HG03571 (cell line): ENCODE data around the gene PIK3CA.
"Not testable (repeated sequence)": the region's sequence is repeated elsewhere in the genome, so short reads cannot be mapped to it uniquely, and the experiment has no call there.

ENCODE experiments used
- ATAC-seq: cut with Tn5 transposase; IDR thresholded peaks from one replicate; pipeline ENCODE4 v1.9.1; 2021; ENCODE audit not compliant: unreplicated experiment

Gene PIK3CA

DNA sequence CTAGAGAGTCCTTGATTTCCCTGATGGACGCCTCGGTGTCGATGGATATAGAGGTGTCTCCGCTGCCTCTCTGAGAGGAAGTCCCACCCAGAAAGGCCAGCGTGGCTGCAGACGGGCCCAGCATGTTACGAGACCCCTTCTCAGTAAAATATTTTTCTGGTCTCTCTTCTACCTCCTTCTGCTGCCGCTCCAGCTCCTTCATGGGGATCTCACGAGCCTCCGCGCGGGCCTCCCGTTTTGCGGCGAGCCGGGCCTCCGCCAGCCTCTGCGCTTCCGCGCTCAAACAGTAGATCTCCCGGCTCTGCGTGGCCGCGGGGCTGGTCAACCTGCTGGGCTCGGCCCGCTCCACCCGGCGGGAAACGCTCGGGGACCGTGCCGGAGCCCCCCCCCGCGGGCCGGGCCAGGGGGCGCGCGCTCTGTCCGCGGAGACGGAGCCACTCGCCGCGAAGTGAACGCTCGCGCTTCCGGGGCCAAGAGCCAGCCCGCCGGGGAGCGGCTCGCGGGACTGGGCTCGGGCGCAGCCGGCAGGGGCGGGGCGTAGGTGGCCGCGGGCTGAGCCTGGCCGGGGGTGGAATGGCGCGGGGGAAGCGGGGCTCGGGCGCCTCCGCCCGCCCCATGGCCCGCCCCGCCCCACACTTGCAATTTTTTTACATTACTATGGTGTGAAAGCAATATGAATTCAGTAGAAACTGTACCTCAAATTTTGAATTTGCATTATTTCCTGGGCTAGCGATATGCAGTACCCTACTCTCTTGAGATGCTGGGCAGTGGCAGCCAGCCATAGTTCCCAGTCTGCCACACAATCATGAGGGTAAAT is 113.0 kb downstream of the PIK3CA start:
- peak; percentile 94 for ATAC-seq

- no peak for ATAC-seq
Measured at GRCh38 chr3:179263134-179263533, 115.0 kb downstream of the PIK3CA start.

DNA sequence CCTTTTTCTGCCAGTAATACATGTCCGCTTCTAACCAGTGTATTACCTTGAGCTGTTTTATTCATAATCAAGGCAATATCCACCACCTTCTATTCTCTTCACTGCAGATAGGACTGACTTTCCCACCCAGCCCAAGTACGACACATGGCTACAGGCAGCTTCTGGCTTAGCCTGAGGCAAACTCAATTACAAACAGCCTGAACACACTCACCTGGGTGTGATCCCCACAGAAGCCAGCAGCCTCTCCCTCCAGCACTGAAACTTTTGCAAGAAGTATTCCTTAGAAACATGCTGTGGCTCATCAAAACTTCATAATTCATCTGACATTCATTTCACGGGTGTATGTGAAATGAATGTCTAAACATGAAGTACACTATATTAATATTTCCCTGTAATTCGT is 116.3 kb downstream of the PIK3CA start:
- no peak for ATAC-seq

DNA sequence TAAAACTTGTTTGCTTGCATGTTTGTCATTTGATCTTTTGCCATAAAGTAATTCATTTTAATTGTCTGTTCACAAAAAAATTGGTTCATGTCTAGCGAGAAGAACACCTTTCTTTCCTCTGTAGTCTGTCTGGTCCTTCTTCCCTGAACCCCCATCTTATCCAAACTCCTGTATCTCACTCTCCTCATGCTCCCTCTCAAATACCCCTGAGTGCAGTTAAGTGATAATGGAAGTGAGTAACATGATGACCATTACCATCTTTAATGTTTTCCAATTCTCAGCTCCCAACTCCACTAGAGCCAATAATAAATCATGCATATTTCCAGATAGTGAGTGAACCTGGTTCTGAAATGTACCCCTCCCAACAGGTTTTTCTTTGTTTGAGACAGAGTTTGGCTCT is 116.9 kb downstream of the PIK3CA start:
- ATAC-seq: no peak

DNA sequence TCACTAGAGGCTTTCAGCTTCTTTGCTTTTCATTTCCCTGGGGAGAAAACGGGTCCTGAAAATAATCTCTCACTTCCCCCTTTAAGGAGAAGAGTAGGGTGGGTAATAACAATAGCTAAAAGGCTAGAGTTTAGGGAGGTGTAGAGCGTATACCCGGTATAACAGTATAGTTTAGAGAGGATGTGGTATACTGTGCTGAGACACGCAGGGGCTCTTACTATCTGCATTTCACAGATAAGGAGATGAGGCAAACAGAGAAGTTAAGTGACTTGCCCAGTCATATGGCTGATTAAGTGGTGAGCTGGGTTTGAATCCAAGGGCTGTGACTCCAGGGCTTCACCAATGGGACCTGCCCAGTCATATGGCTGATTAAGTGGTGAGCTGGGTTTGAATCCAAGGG is 117.7 kb downstream of the PIK3CA start:
- ATAC-seq: peak; percentile 46

DNA sequence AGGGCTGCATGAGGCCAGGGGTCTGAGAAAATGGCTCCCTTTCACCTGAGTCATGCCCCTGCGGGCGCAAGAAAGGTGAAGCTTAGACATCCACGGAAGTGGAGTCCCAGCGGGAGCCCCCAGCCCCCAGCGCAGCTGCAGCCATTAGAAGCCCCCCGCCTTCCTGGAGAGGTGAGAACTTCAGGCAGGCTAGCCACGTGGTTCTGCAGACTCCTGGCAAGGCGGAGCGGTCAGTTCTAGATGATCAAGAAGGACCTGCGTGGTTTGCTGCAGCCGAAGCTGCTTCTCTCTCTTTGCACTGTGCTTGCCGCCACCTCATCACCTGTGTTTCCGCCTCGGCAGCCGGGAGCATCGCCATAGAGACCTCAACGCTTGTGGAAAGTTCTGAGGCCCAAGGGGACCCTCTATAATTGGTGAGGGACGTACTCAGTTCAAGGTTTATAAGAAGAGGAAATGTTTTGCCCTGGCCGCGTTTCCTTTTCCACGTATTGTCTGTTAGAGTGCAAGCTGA is 118.6 kb downstream of the PIK3CA start:
- no peak for ATAC-seq

DNA sequence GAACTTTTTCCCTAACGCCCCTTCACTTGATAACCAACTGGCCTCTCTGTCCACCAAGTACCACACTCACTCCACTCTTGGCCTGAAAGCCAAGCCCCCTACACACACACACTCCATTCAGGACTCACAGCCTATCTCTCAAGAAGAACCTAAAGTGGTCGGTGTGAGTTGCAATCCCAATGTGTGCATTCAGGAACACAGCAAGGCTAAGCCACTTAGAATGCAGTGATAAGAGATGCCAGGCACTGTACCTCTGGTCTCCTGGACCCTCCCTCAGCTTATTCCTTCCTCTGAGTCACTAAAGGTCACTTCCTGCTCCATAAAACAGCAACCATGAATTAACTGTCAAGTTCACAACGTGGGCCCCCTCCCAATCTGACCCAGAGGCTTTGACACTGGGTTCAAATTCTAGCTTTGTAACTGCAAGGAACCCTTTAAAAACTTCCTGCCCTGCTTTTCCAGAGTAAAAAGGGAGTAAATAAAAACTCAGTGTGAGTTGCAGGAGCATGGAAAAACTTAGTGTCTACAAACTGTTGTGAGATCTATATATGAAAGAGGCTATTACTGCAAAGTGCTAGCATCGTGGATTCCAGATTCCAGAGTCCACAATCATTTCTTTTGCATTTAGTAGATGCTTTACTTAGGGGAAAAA is 120.4 kb downstream of the PIK3CA start:
- ATAC-seq: no peak

DNA sequence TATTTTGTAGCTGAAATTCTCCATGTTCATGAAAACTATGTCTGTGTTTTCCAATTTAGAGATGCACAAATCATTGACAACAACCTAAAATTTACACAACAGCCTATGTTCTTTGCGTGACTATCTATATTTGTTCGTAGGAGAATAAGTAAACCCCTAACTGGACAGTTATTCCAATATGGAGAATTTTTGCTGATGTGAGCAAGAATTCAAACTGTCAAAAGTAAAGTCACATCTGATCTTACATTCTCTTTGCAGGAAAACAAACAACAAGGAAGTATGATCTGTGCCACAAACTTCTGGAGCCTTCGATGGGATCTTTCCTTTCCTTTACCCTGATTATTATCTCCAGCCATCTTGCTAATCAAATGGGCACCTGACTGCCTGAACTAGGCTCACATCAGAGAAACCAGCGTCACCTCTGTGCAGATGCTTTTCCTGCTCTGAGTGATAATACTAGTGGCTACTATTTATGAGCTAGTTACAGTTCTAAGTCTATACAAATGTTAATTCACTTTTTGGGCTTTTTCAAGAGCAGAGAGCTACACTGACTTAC is 121.1 kb downstream of the PIK3CA start:
- no peak for ATAC-seq

DNA sequence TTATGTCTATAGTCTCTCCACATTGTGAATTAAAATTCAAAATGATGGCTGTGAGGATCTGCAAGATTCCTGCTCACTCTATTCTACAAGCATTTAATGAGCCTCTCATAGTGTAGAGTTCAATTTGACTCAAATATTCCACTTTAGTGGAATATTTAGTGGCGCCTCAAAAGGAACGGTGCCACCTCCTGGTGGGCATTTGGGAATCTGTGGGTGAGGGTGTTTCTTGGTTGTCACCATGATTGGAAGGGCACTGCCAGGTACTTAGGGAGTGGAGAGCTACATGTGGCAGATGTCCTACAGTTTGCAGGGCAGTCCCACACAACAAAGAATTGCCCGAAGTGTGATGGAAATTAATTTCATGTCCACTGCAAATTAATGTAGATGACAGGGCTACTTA is 124.2 kb downstream of the PIK3CA start:
- ATAC-seq: no peak

GRCh38 chr3:179274434-179274833 is 126.3 kb downstream of the PIK3CA start:
- ATAC-seq: not testable (repeated sequence)

DNA sequence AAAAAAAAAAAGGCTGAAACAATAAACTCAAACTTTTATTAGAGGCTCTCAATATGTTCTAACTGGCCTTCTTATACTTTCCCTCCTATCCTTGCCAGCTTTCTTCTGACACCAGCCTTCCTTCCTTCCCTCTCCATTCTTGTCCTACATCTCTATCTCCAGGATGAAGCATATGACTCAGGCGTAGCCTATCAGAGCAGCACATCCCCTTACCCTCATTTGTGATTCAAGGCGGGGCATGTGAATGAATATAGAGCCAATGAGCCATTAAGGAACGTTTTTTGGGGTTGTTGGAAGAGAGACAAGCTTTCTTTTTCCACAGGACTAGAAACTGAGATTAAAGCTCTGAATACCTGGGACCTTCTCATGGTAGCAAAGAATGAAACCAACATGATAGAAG is 127.8 kb downstream of the PIK3CA start:
- no peak for ATAC-seq

GRCh38 chr3:179276743-179277142 is 128.6 kb downstream of the PIK3CA start:
- no peak for ATAC-seq

DNA sequence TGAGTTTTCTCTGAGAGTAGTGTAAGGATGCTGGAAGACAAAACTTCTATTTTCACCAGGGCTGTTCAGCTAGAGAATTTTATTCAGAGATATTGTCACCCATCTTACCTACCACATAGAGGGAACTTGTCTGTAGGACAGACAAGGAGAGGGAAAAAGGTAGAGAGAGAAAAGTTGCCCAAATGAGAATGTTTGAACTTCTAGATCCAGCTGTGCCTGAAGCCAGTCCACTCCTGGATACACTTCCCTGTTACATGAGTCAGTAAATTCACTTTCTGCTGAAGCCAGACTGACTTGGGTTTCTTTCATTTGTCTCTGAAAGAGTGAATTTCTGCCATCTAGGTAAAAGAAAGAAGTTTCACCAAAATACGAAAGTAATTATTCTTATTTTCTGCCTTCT is 130.0 kb downstream of the PIK3CA start:
- ATAC-seq: no peak

DNA sequence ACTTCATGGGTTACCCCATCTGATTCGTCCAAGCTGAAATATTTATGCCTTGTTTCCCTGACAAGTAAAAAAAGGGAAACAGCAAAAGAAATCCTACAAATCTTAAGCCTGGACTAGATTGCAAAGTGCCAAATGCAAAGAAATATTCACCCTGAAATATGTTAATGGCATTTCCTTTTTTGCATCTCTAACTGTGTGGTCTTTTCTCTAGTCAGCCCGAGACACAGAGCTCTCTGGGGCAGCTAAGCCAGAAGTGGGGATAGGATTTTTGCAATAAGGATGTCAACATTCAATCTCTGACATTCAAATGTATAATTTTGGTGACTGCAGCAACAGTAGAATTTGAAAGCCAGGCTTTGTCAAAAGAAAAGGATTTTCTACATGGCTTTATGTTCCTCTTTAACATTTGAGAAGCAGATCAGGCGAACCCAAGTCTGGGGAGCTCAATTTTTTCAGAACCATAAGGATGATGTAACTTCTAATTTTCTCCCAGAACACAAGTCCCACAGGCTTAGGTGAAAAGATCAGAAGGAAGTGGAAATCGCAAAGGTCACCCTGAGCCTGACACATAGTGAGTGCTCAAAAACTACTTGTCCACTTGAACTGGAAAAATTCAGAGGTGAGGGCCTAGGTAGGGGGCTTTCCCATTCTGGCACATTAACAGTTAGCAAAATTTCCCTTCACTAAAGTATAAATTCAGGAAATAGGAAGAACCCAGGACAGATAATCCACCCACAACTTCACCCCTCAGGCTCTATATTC is 131.0 kb downstream of the PIK3CA start:
- ATAC-seq: no peak

DNA sequence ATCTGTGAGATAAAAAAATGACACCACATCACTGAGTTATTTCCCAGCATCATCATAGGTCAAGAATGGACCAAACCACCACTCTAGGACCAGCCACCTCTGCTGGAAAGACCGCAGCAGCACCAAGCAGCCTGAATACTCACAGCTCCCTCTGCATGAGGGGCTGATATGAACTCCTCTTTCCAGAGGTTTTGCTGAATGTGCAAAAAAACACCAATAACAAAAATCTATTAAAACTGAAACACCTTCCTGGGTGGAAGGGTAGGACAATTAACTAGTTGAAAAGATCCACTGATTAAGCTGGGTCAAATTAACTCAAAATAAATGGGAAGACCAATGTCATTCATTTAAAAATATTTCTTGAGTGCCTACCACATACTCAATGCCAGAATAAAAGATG is 131.7 kb downstream of the PIK3CA start:
- no peak for ATAC-seq

- no peak for ATAC-seq
Measured at GRCh38 chr3:179281825-179282224, 133.7 kb downstream of the PIK3CA start.

DNA sequence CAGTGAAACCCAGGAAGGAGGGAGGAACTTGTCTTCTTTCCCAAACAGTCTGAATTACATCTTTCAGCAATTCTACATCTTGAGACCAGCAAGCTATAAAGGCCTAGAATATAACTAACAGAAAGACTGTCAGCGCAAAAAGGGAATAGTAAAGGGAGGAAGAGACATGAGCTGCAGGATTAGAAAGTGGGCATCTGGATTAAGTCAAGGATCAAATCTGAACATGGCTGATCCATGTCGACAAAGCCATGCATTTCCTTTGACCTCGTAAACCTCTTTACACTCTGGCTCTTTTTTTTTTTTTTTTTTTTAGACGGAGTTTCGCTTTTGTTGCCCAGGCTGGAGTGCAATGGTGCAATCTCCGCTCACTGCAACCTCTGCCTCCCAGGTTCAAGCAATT is 138.2 kb downstream of the PIK3CA start:
- no peak for ATAC-seq

- no peak for ATAC-seq
Measured at GRCh38 chr3:179288845-179289244, 140.7 kb downstream of the PIK3CA start.

DNA sequence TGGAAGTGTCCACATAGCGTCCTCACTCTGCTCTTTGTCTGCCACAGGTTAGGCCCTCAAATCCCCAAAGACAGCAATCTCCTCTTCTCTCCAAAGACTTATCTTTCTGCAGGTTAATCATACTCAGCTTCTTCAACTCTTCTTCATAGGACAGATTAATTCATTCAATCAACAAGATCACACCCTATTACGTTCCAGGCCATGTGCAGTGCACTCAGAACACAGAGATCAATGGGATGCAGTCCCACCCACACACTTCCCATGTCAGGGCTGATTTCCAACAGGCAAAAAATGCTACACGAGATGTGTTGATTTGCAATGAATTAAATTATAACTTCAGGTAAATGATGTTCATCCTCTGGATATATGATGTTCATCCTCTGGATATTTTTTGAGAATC is 141.1 kb downstream of the PIK3CA start:
- ATAC-seq: no peak
